Putamen (tissue), 1 donor: ENCODE results near the gene TANC1.

Experiments used
- DNase-seq: peaks from one replicate; pipeline ENCODE4 v3.0.0-alpha.2; 2016; ENCODE audit warnings: low spot score

The TANC1 gene

GRCh38 chr2:158994920-158995676, 26.7 kb downstream of the TANC1 start:
- DNase-seq, result no peak

DNA sequence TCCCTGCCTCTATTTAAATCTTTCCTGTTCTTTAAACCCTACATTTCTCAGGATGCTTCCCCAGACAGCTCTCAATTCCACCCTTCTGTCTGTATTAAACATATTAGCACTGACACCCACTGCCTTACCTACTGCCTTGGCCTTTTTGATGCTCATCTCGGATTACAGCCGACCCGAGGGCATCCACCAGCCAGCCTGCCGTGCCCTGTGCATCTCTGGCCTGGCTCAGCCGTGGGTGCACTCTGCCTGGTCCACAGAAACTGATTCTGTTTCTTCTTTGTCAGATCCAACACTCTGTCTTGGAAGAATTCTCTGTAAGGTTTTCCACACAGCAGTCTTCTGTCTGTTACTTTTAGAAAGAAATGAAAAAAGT, 27.2 kb downstream of the TANC1 start:
- DNase-seq, result no peak

GRCh38 chr2:158996378-158996993, 28.0 kb downstream of the TANC1 start:
- DNase-seq, result no peak

GRCh38 chr2:158997037-158997790, 28.8 kb downstream of the TANC1 start:
- DNase-seq, result no peak

- peak; percentile 56 for DNase-seq
Observed at GRCh38 chr2:158998551-158999248, 30.3 kb downstream of the TANC1 start.

GRCh38 chr2:158999458-158999857, 31.0 kb downstream of the TANC1 start:
- DNase-seq, result peak; percentile 47

DNA sequence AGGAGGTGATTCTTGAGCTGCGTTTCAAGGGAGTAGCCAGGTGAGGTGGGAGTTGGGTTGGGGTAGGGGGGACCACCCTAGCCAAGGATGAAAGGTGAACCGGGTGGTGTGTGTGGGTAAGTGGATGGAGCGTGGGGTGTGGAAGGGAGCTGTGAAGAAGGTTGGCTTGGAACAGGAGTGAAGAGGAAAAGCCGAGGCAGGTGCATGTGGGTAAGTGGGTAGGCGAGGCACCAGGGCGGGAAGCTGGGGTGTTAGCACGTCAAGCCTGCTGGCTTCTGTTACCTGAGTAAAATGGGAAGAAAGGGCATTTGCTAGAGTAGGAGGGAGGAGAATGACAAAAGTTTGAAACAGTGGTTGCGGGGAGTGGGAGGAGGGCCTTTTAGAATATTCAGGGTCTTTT, 31.6 kb downstream of the TANC1 start:
- no peak for DNase-seq

GRCh38 chr2:159002462-159003111, 34.1 kb downstream of the TANC1 start:
- DNase-seq, result no peak

DNA sequence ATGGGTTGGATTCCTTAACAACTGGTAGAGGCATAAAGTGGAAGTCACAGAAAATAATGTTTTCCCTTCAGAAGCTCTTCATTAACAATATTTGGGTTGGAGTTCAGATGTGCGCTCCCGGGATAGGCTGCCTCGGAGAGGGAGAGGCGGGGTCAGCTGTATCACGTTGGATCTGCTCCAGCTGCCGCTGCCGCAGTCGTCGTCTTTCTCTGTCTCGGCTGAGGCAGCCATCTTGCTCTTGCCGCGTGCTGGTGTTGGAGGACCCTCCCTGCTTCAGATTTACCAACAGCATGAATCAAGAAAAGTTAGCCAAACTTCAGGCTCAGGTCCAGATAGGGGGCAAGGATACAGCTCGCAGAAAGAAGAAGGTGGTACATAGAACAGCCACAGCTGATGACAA, 35.1 kb downstream of the TANC1 start:
- DNase-seq, result no peak

DNA sequence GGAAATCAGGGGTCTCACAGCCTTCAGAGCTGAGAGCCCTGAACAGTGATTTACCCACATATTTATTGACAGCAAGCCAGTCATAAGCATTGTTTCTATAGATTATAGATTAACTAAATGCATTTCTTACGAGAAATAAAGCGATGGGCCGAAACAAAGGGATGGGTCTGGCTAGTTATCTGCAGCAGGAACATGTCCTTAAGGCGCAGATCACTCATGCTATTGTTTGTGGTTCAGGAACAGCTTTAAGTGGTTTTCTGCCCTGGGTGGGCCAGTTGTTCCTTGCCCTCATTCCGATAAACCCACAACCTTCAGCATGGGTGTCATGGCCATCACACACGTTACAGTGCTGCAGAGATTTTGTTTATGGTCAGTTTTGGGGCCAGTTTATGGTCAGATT, 36.4 kb downstream of the TANC1 start:
- DNase-seq, result no peak

DNA sequence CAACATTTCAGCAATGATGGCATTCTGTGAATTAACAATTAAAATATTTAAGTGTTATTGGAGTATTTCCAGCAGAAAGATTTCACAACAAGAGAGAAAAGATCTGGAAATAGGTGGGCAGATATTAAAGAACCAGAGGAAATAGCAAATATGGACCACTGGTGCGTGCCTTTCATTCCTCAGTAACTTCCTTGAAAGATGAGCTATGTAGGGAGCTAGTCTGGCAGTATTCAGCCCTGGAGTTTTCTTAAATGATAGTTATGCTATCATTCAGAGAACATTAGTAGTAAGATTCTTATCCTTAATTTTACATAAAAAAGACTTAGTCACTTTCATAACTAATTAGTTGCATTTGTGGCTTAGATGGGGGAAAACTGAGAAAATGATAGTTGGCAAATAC, 41.5 kb downstream of the TANC1 start:
- DNase-seq, result no peak

DNA sequence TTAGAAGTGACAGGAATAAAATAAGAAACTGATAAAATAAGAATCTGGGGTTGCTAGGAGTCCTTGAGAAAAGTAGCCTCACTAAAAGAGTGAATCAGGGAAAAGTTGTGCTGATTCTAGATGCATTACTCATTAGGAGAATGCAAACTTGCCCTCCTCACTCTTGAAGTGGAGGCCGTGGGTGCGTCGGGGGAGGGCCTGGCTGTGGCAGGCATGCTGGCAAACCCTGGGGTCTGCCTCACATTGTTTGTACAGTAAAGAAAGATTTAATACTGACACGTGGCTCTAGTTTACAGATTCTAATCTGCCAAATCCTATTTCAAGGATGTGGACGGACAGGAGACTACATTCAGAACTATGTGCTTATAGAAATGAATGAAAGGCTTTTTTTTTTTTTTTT, 41.9 kb downstream of the TANC1 start:
- no peak for DNase-seq

DNA sequence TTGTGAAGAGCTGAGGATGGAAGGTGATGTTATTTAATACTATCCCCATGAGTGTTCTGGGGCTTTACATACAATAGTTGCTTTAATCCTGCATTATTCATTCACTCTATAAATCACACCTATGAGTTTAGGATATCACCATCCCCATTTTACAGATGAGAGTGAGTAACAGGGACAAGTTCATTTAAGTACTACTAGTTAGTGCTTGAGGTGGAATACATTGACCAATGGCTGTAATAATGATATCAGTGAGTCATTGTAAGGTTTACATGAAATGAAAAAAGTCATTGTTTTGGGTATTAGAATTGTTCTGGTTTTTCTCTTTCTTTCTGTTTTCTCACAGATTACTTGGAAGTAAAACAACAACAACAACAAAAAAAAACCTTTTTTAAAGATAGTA, 42.5 kb downstream of the TANC1 start:
- DNase-seq, result no peak

DNA sequence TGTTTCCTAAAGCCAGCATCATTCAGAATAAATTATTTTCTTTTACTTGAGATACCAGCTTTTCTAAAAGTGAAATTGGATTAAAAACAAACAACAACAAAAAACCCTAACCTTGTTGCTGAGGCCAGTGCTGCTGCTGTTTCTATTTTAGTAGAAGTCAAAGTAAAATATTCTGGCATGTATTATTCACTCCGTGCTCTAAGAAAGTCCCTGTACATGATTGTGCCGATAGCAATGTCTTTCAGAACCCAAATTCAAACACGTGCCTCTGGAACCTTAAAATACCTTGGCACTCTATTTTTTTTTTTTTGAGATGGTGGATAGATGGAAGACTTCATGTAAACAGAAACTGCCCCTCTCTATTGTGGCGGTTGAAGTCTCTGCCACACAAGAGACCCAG, 43.7 kb downstream of the TANC1 start:
- DNase-seq, result no peak

GRCh38 chr2:159013103-159013502, 44.7 kb downstream of the TANC1 start:
- DNase-seq, result no peak

DNA sequence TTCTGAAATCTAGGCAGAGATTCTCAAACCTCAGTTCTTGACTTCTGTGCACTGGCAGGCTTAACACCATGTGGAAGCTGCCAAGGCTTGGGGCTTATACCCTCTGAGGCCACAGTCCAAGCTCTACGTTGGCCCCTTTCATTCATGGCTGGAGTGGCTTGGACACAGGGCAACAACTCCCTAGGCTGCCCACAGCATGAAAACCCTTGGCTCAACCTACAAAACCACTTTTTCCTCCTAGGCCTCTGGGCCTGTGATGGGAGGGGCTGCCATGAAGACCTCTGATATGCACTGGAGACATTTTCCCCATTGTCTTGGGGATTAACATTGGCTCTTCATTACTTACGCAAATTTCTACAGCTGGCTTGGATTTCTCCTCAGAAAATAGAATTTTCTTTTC, 46.7 kb downstream of the TANC1 start:
- no peak for DNase-seq

DNA sequence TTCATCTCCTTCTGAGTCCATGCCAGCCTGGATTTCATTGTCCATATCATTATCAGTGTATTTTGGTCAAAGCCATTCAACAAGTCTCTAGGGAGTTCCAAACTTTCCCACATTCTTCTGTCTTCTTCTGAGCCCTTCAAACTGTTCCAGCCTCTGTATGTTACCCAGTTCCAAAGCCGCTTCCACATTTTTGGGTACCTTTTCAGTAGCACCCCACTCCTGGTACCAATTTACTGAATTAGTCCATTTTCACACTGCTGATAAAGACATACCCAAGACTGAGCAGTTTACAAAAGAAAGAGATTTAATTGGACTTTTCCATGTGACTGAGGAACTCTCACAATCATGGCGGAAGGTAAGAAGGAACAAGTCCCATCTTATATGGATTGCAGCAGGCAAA, 47.4 kb downstream of the TANC1 start:
- DNase-seq, result no peak

- DNase-seq, result no peak
Observed at GRCh38 chr2:159017837-159018236, 49.4 kb downstream of the TANC1 start.

GRCh38 chr2:159019021-159019420, 50.6 kb downstream of the TANC1 start:
- no peak for DNase-seq

GRCh38 chr2:159022019-159022418, 53.6 kb downstream of the TANC1 start:
- DNase-seq, result no peak

GRCh38 chr2:159026170-159026569, 57.7 kb downstream of the TANC1 start:
- no peak for DNase-seq

- DNase-seq, result no peak
Observed at GRCh38 chr2:159028776-159029175, 60.3 kb downstream of the TANC1 start.
